A549 (cell line): ENCODE results near the gene TBC1D4. TPM values are rescaled to one million over a fixed set of nuclear protein-coding genes. Genes with fewer than 3 reads are reported as not detected.

Experiments used
- ATAC-seq, 2 experiments: fragments of 200-7000 bp in 1 of 2; fragments of >200 bp in 1 of 2; cut with Nextera tagmentation in 1 of 2; cut with Tn5 transposase in 1 of 2; 3 replicates each; pipeline versions ENCODE4 v1.8.0 to v1.9.1; 2018 to 2020; ENCODE audit warnings: mild to moderate bottlenecking in 1 of 2, moderate library complexity in 1 of 2
- CTCF ChIA-PET: fragments of 300-600 bp; sonication (Branson Sonifier 250); formaldehyde crosslinking; extraction: SDS; loops from one replicate; lab custom pipeline; 2021; ENCODE audit warnings: antibody characterized with exemption, inconsistent platforms; lab: Yijun Ruan, JAX
- POLR2A ChIA-PET: fragments of 350-600 bp; formaldehyde crosslinking; extraction: SDS; loops from one replicate; lab custom pipeline; 2021; ENCODE audit warnings: antibody characterized with exemption, inconsistent platforms; lab: Yijun Ruan, JAX
- DNase-seq, 2 experiments: peaks; one replicate each; pipeline versions ENCODE4 v3.0.0 to v3.0.0-alpha.2; 2011 to 2016; ENCODE audit warnings: low read depth in 1 of 2, low spot score in 1 of 2
- FAIRE-seq: peaks from 2 replicates; lab custom pipeline; 2011; peaks lifted over from hg19 to GRCh38; lab: Jason Lieb, UNC
- H3K27ac ChIP-seq, 2 experiments: fragments of >200 bp; sonication (Bioruptor Twin); formaldehyde crosslinking; 3 replicates each; pipeline ENCODE4 v1.5.1; 2016 to 2017
- H3K4me1 ChIP-seq: fragments of >200 bp; sonication (Bioruptor Twin); formaldehyde crosslinking; 3 replicates; pipeline ENCODE4 v1.6.1; 2016
- H3K4me2 ChIP-seq: fragments of >200 bp; sonication (Bioruptor Twin); formaldehyde crosslinking; 3 replicates; pipeline ENCODE4 v1.6.1; 2016
- H3K4me3 ChIP-seq: fragments of >200 bp; sonication (Bioruptor Twin); formaldehyde crosslinking; 3 replicates; pipeline ENCODE4 v1.5.1; 2016
- H3K9me3 ChIP-seq: fragments of >200 bp; sonication (Bioruptor Twin); formaldehyde crosslinking; 3 replicates; pipeline ENCODE4 v1.6.1; 2016
- CBX2 ChIP-seq: fragments of 200-600 bp; sonication (generic); IDR thresholded peaks from 2 replicates; pipeline ENCODE4 v1.6.1; 2016; ENCODE audit warnings: low read depth, mild to moderate bottlenecking, borderline replicate concordance
- CBX8 ChIP-seq: fragments of 200-600 bp; sonication (generic); IDR thresholded peaks from 2 replicates; pipeline ENCODE4 v1.6.1; 2016
- CHD4 ChIP-seq: fragments of 200-600 bp; sonication (generic); IDR thresholded peaks from 2 replicates; pipeline ENCODE4 v1.6.1; 2016; ENCODE audit warnings: antibody characterized with exemption, mild to moderate bottlenecking, borderline replicate concordance
- HES2 ChIP-seq: fragments of >200 bp; sonication (Bioruptor Twin); formaldehyde crosslinking; IDR thresholded peaks from 2 replicates; pipeline ENCODE4 v1.6.1; 2016
- HEYL ChIP-seq: fragments of 250-450 bp; sonication (Bioruptor Pico); IDR thresholded peaks from 2 replicates; pipeline ENCODE4 v1.8.0; 2021; ENCODE audit warnings: mild to moderate bottlenecking, moderate library complexity
- HOXB13 ChIP-seq: fragments of 250-450 bp; sonication (Bioruptor Pico); IDR thresholded peaks from 2 replicates; pipeline ENCODE4 v1.5.0; 2020; ENCODE audit warnings: low read depth, mild to moderate bottlenecking, moderate library complexity
- MAFK ChIP-seq: fragments of 450-650 bp; IDR thresholded peaks from 2 replicates; pipeline ENCODE4 v1.6.1; 2014; ENCODE audit not compliant: partially characterized antibody
- MAZ ChIP-seq: fragments of 150-350 bp; IDR thresholded peaks from 2 replicates; pipeline ENCODE4 v1.6.1; 2014; ENCODE audit warnings: antibody characterized with exemption, low read depth, low read length, borderline replicate concordance
- NR3C1 ChIP-seq: fragments of >200 bp; sonication (Bioruptor Twin); formaldehyde crosslinking; IDR thresholded peaks from 3 replicates; pipeline ENCODE4 v1.6.1; 2017
- PHF8 ChIP-seq: fragments of 200-600 bp; sonication (generic); IDR thresholded peaks from 2 replicates; pipeline ENCODE4 v1.6.1; 2016; ENCODE audit warnings: low read depth, mild to moderate bottlenecking, antibody characterized with exemption, moderate library complexity, borderline replicate concordance
- RAD21 ChIP-seq, 2 experiments: fragments of >200 bp in 1 of 2; sonication (Bioruptor Twin) in 1 of 2; formaldehyde crosslinking in 1 of 2; IDR thresholded peaks in 1 of 2; conservative IDR thresholded peaks in 1 of 2; 2 replicates in 1 of 2; 3 replicates in 1 of 2; pipeline ENCODE4 v1.6.1; 2012 to 2018; ENCODE audit warnings: inconsistent platforms in 1 of 2
- REST ChIP-seq: fragments of 200-600 bp; sonication (generic); IDR thresholded peaks from 2 replicates; pipeline ENCODE4 v1.6.1; 2016; ENCODE audit warnings: antibody characterized with exemption, mild to moderate bottlenecking, moderate library complexity
- RFX5 ChIP-seq: fragments of 450-650 bp; IDR thresholded peaks from 2 replicates; pipeline ENCODE4 v1.7.1; 2014; ENCODE audit warnings: antibody characterized with exemption, mild to moderate bottlenecking, moderate library complexity
- RNF2 ChIP-seq: fragments of 200-600 bp; sonication (generic); IDR thresholded peaks from 2 replicates; pipeline ENCODE4 v1.6.1; 2016; ENCODE audit warnings: low read depth, mild to moderate bottlenecking, antibody characterized with exemption, moderate library complexity, borderline replicate concordance
- SMC3 ChIP-seq: fragments of >200 bp; sonication (Bioruptor Twin); formaldehyde crosslinking; IDR thresholded peaks from 3 replicates; pipeline ENCODE4 v1.6.1; 2018; ENCODE audit warnings: inconsistent platforms
- TP53 ChIP-seq: fragments of 250-450 bp; sonication (Bioruptor Pico); IDR thresholded peaks from 2 replicates; pipeline ENCODE4 v1.5.0; 2021; ENCODE audit warnings: mild to moderate bottlenecking, moderate library complexity
- ZSCAN20 ChIP-seq: fragments of 250-450 bp; sonication (Bioruptor Pico); IDR thresholded peaks from 2 replicates; pipeline ENCODE4 v1.8.0; 2022; ENCODE audit warnings: mild to moderate bottlenecking, moderate library complexity
- WGBS: methylation state at CpG from one replicate; pipeline ENCODE4 v1.1.6; 2017; ENCODE audit errors: missing lambda C conversion rate; 5-methylcytosine and 5-hydroxymethylcytosine counted together
- polyA plus RNA-seq, 4 experiments: library from polyadenylated mRNA; depleted of rRNA in 3 of 4; stranded (reverse); fragments of >200 nt; fragmentation: RNase III in 1 of 4; extraction: RNeasy Plus Mini Kit Qiagen cat#74134 plus additional on column Dnase treatment in 1 of 4; gene quantifications; 2 replicates in 3 of 4; 3 replicates in 1 of 4; pipeline ENCODE4 v1.2.3, GENCODE V29; 2011 to 2017
- TF ChIP-seq, protein P1 (sequence below): fragments of 250-450 bp; sonication (Bioruptor Pico); IDR thresholded peaks from 2 replicates; pipeline ENCODE4 v1.5.0; 2021; ENCODE audit warnings: mild to moderate bottlenecking, moderate library complexity, borderline replicate concordance
- TF ChIP-seq, protein P2 (sequence below): fragments of >200 bp; sonication (Bioruptor Twin); formaldehyde crosslinking; IDR thresholded peaks from 3 replicates; pipeline ENCODE4 v1.5.1; 2016

The TBC1D4 gene
- polyA plus RNA-seq, 2 of the 4 experiments (the other 2 are of a cell fraction), result 9.5 to 12.5 TPM

- Histone ChIP-seq H3K4me2 (no peak overlapping the region), H3K4me3 (no peak overlapping the region), H3K9me3 (peaks cover 16% of the 10 kb centered on the region; the same call in 2 of the 3 replicates), H3K27ac (no peak overlapping the region), H3K4me1 (0 out of 3 replicates have a peak, but pooled peaks cover 3% of the 10 kb centered on the region)
- CTCF ChIA-PET, result interaction anchor here (1.1 to 1.4 kb wide), 2 partner anchors 28 to 30 kb away, joined by 3 read pairs; no protein-coding TSS in a partner anchor
- DNase-seq, result no peak
- WGBS, result 54% methylated on average over 2 of the region's 2 CpGs
- ATAC-seq, result no peak
- POLR2A ChIA-PET, result no interaction called here
- FAIRE-seq, result no peak
- TF ChIP-seq REST (no peak), RAD21 (conservative IDR thresholded peaks at IDR 0.05 in 1 of 2, IDR thresholded peaks at IDR 0.05 in 1 of 2) (no peak), TP53 (CRISPR knock-in tag) (no peak), HOXB13 (CRISPR knock-in tag) (no peak), HES2 (no peak), PHF8 (no peak), MAZ (no peak), CBX2 (no peak), HEYL (CRISPR knock-in tag) (no peak), RFX5 (no peak), ZSCAN20 (CRISPR knock-in tag) (no peak), MAFK (no peak)
- TF ChIP-seq, protein P1, sequence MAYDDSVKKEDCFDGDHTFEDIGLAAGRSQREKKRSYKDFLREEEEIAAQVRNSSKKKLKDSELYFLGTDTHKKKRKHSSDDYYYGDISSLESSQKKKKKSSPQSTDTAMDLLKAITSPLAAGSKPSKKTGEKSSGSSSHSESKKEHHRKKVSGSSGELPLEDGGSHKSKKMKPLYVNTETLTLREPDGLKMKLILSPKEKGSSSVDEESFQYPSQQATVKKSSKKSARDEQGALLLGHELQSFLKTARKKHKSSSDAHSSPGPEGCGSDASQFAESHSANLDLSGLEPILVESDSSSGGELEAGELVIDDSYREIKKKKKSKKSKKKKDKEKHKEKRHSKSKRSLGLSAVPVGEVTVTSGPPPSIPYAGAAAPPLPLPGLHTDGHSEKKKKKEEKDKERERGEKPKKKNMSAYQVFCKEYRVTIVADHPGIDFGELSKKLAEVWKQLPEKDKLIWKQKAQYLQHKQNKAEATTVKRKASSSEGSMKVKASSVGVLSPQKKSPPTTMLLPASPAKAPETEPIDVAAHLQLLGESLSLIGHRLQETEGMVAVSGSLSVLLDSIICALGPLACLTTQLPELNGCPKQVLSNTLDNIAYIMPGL, result no peak
- TF ChIP-seq, protein P2, sequence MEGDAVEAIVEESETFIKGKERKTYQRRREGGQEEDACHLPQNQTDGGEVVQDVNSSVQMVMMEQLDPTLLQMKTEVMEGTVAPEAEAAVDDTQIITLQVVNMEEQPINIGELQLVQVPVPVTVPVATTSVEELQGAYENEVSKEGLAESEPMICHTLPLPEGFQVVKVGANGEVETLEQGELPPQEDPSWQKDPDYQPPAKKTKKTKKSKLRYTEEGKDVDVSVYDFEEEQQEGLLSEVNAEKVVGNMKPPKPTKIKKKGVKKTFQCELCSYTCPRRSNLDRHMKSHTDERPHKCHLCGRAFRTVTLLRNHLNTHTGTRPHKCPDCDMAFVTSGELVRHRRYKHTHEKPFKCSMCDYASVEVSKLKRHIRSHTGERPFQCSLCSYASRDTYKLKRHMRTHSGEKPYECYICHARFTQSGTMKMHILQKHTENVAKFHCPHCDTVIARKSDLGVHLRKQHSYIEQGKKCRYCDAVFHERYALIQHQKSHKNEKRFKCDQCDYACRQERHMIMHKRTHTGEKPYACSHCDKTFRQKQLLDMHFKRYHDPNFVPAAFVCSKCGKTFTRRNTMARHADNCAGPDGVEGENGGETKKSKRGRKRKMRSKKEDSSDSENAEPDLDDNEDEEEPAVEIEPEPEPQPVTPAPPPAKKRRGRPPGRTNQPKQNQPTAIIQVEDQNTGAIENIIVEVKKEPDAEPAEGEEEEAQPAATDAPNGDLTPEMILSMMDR, result no peak
Observed at GRCh38 chr13:75402787-75403186, 79.2 kb downstream of the TBC1D4 start.

GRCh38 chr13:75400775-75401174 is 81.2 kb downstream of the TBC1D4 start:
- ChIA-PET CTCF (interaction anchor here (1.0 kb wide), 1 partner anchor 9 kb away, joined by 4 read pairs; no protein-coding TSS in a partner anchor), POLR2A (no interaction called here)
- Histone ChIP-seq H3K27ac (no peak overlapping the region), H3K4me3 (no peak overlapping the region), H3K4me2 (no peak overlapping the region), H3K4me1 (0 out of 3 replicates have a peak, but pooled peaks cover 3% of the 10 kb centered on the region), H3K9me3 (peaks cover 18% of the 10 kb centered on the region; the same call in 2 of the 3 replicates)
- ATAC-seq, result no peak
- WGBS, result 75% methylated on average over 1 of the region's 1 CpG
- TF ChIP-seq CBX8 (no peak), HEYL (CRISPR knock-in tag) (no peak), SMC3 (no peak), RNF2 (no peak), NR3C1 (no peak), CHD4 (no peak)
- TF ChIP-seq, protein P2, result no peak
- DNase-seq, result no peak
- no peak for FAIRE-seq
